ENCODE results near the gene ARGFX. TPM values are rescaled to one million over a fixed set of nuclear protein-coding genes. Genes with fewer than 3 reads are reported as not detected.
"Not testable (repeated sequence)": the region's sequence is repeated elsewhere in the genome, so short reads cannot be mapped to it uniquely, and the experiment has no call there.

ARGFX gene
- total RNA-seq, 2 experiments from 2014 or later, result not detected

DNA sequence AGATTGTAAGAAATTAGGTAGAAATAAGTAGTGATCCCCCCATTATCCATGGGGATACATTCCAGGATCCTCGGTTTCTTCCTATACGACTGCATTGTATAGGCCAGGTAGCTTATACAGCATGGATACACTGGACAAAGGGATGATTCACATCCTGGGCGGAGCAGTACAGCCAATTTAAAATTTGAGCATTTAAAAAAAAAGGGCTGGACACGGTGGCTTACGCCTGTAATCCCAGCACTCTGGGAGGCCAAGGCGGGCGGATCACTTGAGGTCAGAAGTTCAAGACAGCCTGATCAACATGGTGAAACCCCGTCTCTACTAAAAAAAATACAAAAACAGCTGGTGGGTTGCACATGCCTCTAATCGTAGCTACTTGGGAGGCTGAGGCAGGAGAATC is 976 bp upstream of the ARGFX start:
- Mint-ChIP-seq H3K9me3 (no peaks in the 10 kb centered on the region), H3K36me3 (ENCODE audit: low read depth) (no peaks in the 10 kb centered on the region), H3K4me1 (ENCODE audit: low read depth) (no peaks in the 10 kb centered on the region), H3K27me3 (ENCODE audit: low read depth) (no peaks in the 10 kb centered on the region), H3K27ac (no peak overlapping the region), H3K4me3 (no peak overlapping the region)
- CTCF ChIA-PET, result no interaction called here
- intact Hi-C loops (cut with micrococcal nuclease), result no loop called here
- DNase-seq, result no peak

DNA sequence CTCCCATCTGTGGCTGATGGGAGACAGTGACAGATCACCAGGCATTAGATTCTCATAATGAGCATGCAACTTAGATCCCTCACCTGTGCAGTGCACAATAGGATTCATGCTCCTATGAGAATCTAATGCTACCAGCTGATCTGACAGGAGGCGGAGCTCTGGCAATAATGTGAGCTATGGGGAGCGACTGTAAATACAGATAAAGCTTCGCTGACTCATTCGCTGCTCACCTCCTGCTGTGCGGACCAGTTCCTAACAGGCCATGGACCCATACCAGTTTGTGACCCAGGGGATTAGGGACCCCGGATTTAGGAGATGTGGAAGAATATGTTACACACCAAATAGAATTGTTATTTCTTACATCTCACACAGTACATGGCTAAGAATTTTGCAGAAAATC is 6.7 kb downstream of the ARGFX start:
- intact Hi-C loops (cut with micrococcal nuclease), result no loop called here
- H3K4me1 Mint-ChIP-seq (ENCODE audit: low read depth), result no peaks in the 10 kb centered on the region
- H3K9me3 Mint-ChIP-seq, result no peaks in the 10 kb centered on the region
- H3K36me3 Mint-ChIP-seq (ENCODE audit: low read depth), result no peaks in the 10 kb centered on the region
- H3K4me3 Mint-ChIP-seq, result no peak overlapping the region
- H3K27ac Mint-ChIP-seq, result no peak overlapping the region
- CTCF ChIA-PET, result no interaction called here
- no peak for DNase-seq
- H3K27me3 Mint-ChIP-seq (ENCODE audit: low read depth), result peaks cover 2% of the 10 kb centered on the region

DNA sequence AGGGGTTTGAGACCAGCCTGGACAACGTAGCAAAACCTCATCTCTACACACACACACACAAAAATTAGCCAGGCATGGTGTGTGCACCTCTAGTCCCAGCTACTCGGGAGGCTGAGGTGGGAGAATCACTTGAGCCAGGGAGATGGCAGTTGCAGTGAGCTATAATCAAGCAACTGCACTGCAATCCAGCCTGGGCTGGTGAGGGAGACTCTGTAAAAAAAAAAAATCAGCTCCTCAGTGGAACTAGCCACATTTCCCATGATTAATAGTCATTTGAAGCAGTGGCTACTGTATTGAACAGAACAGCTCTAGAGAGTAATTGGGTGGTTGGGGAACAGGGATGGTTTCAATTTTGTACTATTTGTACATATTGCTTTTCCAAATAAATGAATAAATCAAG is 13.9 kb downstream of the ARGFX start:
- Mint-ChIP-seq H3K4me1 (ENCODE audit: low read depth) (no peaks in the 10 kb centered on the region), H3K4me3 (no peak overlapping the region), H3K36me3 (ENCODE audit: low read depth) (no peaks in the 10 kb centered on the region), H3K27ac (no peak overlapping the region), H3K9me3 (no peaks in the 10 kb centered on the region), H3K27me3 (ENCODE audit: low read depth) (peaks cover 5% of the 10 kb centered on the region)
- no peak for DNase-seq
- CTCF ChIA-PET, result no interaction called here
- intact Hi-C loops (cut with micrococcal nuclease), result no loop called here

DNA sequence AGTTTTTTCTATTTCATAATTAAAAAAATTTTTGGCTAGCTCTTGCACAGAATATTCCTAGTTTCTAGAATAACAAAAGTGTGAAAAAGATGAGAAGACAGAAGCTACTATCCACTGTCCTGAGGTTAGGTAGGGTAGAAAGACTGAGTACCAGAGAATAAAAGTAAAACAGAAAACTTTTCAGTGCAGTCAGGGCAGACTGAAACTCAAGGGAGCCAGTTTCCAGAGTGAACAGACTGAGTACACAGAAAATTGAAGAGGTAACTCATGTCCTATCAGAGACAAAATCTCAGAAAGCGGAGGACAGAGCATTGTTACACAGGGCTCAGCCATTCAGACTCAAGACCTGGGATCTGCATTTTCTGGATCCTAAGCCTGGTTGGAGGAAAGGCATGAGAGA is 16.7 kb downstream of the ARGFX start:
- peaks cover 4% of the 10 kb centered on the region for H3K27me3 Mint-ChIP-seq (ENCODE audit: low read depth)
- H3K27ac Mint-ChIP-seq, result no peak overlapping the region
- H3K4me1 Mint-ChIP-seq (ENCODE audit: low read depth), result no peaks in the 10 kb centered on the region
- intact Hi-C loops (cut with micrococcal nuclease), result no loop called here
- H3K9me3 Mint-ChIP-seq, result no peaks in the 10 kb centered on the region
- H3K4me3 Mint-ChIP-seq, result no peak overlapping the region
- no peaks in the 10 kb centered on the region for H3K36me3 Mint-ChIP-seq (ENCODE audit: low read depth)
- no peak for DNase-seq
- CTCF ChIA-PET, result no interaction called here

DNA sequence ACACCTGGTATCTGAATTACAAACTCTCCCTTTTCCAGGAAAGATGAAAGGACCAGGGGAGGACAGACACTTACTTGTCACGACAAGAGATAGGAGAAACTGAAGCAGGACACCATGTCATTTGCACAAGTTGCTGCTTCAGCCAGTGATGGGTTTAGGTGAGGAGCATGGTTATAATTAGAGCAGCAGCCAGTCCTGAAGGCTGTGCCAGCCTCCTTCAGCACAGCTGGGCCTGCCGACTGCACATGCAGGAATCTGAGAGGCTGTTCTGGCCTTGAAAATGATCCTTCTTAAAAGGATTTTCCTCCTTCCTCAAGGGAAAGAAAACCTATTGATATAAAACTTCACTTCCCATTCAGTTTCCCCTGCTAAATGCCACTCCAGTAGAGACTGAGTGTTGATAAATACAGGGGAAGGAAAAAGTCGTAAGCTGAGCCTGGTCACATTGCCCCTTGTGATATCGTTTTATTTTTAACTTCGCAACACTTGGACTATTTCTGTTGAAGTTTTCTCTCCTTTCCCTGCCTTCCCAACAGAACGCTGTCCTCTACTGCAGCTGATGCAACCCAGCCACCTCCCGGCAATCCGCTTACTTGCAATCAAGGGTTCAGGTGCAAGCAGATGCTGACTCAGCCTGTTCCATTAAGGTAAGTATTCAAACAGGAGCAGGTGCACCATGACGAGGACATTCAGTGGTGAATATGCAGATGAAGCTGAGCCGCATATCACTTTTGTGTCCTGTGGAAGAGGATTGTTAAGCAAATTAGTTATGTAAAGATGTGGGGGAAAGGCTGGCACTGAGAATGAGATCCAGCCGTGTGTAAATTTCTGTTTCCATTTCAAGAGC is 25.3 kb downstream of the ARGFX start, which contains the start of gene FBXO40:
Gene FBXO40, plus strand, starts transcription at position 524 of the 847 bp plus-strand sequence. CDS start 27,197 bp downstream, outside the sequence.
- Mint-ChIP-seq H3K4me1 (ENCODE audit: low read depth) (no peaks in the 10 kb centered on the region), H3K27me3 (ENCODE audit: low read depth) (no peaks in the 10 kb centered on the region), H3K9me3 (no peaks in the 10 kb centered on the region), H3K36me3 (ENCODE audit: low read depth) (no peaks in the 10 kb centered on the region), H3K4me3 (no peak within 1 kb of the TSS), H3K27ac (no peak within 1 kb of the TSS)
- CTCF ChIA-PET, result interaction anchor here (0.5 to 0.6 kb wide), 2 partner anchors 25 to 123 kb away, joined by 3 to 7 read pairs; no protein-coding TSS in a partner anchor
- no peak for DNase-seq
- intact Hi-C loops (cut with micrococcal nuclease), result no loop called here

DNA sequence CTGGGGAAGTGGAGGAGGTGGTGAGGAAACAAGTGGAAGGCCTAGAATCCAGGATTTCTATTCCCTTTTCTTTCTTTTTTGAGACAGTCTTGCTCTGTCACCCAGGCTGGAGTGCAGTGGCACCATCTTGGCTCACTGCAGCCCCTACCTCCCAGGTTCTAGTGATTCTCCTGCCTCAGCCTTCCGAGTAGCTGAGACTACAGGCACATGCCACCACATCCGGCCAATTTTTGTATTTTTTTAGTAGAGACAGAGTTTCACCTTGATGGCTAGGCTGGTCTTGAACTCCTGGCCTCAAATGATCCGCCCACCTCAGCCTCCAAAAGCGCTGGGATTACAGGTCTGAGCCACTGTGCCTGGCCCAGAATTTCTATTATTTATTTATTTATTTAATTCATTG is 26.1 kb downstream of the ARGFX start:
- H3K9me3 Mint-ChIP-seq; H3K27ac Mint-ChIP-seq; H3K4me1 Mint-ChIP-seq (ENCODE audit: low read depth); CTCF ChIA-PET; intact Hi-C loops (cut with micrococcal nuclease); H3K36me3 Mint-ChIP-seq (ENCODE audit: low read depth); H3K4me3 Mint-ChIP-seq; DNase-seq; H3K27me3 Mint-ChIP-seq (ENCODE audit: low read depth): not testable (repeated sequence)

DNA sequence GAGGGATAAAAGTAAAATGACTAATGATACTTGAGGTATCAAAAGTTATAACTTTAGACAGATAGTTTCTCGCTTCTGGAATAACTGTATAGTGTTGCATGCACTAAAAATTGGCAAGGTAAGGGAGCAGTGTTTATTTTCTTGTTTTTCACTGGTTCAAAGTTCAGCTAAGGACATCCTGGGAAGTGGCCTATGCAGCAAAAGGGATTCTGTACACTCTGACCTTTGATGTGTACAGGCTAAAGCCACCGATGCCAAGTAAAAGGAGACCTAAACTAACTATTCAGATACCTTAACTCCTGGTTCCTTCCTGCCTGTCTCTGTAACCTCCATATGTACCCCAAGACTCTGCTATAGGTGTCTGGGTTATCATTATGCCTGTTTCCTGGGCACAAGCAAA is 27.1 kb downstream of the ARGFX start:
- DNase-seq, result no peak
- CTCF ChIA-PET, result interaction anchor here (1.0 kb wide), 1 partner anchor 54 kb away, joined by 3 read pairs; no protein-coding TSS in a partner anchor
- H3K27me3 Mint-ChIP-seq (ENCODE audit: low read depth), result no peaks in the 10 kb centered on the region
- no peak overlapping the region for H3K27ac Mint-ChIP-seq
- H3K36me3 Mint-ChIP-seq (ENCODE audit: low read depth), result no peaks in the 10 kb centered on the region
- no peaks in the 10 kb centered on the region for H3K4me1 Mint-ChIP-seq (ENCODE audit: low read depth)
- no peak overlapping the region for H3K4me3 Mint-ChIP-seq
- intact Hi-C loops (cut with micrococcal nuclease), result no loop called here
- no peaks in the 10 kb centered on the region for H3K9me3 Mint-ChIP-seq

DNA sequence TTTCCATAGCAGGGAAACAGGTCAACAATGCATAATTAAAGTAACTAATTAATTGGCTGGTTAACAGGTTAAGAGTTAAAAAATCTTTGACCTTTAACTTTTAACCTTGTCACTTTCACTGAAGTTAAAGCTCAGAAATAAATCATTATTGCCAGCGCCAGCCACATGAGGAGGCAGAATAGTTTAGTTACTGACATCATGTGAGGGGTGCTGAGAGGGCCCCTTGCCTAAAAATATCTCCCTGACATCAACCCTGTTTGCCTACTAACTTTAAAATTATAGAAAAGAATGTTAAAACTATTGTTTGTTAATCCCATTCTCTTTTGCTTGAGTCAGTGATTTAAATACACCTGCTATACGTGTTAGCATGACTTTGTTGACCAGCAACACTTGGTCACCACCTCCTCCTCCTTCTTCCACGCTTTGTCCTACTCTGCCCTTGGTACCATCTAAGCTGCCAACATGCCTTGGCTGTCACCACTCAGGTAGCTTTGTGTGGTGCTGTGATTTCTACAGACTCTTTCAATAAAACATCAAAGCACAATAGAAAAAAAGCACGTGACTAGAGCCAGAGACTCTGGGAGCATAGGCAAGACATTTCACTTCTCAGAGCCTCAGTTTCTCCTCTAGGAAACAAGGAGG is 28.1 kb downstream of the ARGFX start:
- no peak overlapping the region for H3K27ac Mint-ChIP-seq
- no peak for DNase-seq
- intact Hi-C loops (cut with micrococcal nuclease), result no loop called here
- H3K27me3 Mint-ChIP-seq (ENCODE audit: low read depth), result no peaks in the 10 kb centered on the region
- no peaks in the 10 kb centered on the region for H3K36me3 Mint-ChIP-seq (ENCODE audit: low read depth)
- H3K4me1 Mint-ChIP-seq (ENCODE audit: low read depth), result no peaks in the 10 kb centered on the region
- no peak overlapping the region for H3K4me3 Mint-ChIP-seq
- H3K9me3 Mint-ChIP-seq, result no peaks in the 10 kb centered on the region
- CTCF ChIA-PET, result interaction anchor here (1.0 kb wide), 1 partner anchor 53 kb away, joined by 3 read pairs; no protein-coding TSS in a partner anchor

DNA sequence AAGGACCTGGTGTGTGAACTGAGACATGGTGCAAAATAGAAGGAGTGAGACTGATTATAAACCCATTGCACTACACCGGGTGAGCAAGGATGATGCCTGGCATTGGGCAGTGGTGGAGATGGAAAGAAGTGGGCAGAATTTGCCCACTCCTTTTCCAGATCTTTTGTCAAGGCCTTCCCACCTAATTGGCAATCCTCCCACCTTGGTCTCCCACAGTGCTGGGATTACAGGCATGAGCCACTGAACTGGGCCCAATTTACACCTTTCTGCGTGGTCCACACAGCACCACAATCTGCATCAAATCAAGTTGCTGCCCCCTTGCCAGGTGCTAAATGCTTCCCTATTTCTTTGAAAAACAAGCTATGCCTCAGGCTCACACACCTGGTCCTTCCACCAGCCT is 30.8 kb downstream of the ARGFX start:
- Mint-ChIP-seq H3K27ac (no peak overlapping the region), H3K4me3 (no peak overlapping the region), H3K4me1 (ENCODE audit: low read depth) (no peaks in the 10 kb centered on the region), H3K9me3 (no peaks in the 10 kb centered on the region), H3K36me3 (ENCODE audit: low read depth) (no peaks in the 10 kb centered on the region), H3K27me3 (ENCODE audit: low read depth) (no peaks in the 10 kb centered on the region)
- intact Hi-C loops (cut with micrococcal nuclease), result no loop called here
- DNase-seq, result no peak
- CTCF ChIA-PET, result no interaction called here

DNA sequence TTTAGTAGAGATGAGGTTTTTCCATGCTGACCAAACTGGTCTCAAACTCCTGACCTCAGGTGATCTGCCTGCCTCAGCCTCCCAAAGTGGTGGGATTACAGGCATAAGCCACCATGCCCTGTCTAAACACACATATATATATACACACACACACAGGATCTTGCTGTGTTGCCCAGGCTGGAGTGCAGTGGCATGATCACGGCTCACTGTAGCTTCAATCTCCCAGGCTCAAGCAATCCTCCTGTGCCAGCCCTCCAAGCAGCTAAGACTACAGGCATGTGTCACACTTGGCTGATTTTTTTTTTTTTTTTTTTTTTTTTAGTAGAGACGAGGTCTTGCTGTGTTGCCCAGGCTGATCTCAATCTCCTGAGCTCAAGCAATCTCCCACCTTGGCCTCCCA is 32.2 kb downstream of the ARGFX start:
- DNase-seq; H3K4me1 Mint-ChIP-seq (ENCODE audit: low read depth); H3K36me3 Mint-ChIP-seq (ENCODE audit: low read depth); intact Hi-C loops (cut with micrococcal nuclease); H3K4me3 Mint-ChIP-seq; CTCF ChIA-PET; H3K27ac Mint-ChIP-seq; H3K9me3 Mint-ChIP-seq; H3K27me3 Mint-ChIP-seq (ENCODE audit: low read depth): not testable (repeated sequence)

DNA sequence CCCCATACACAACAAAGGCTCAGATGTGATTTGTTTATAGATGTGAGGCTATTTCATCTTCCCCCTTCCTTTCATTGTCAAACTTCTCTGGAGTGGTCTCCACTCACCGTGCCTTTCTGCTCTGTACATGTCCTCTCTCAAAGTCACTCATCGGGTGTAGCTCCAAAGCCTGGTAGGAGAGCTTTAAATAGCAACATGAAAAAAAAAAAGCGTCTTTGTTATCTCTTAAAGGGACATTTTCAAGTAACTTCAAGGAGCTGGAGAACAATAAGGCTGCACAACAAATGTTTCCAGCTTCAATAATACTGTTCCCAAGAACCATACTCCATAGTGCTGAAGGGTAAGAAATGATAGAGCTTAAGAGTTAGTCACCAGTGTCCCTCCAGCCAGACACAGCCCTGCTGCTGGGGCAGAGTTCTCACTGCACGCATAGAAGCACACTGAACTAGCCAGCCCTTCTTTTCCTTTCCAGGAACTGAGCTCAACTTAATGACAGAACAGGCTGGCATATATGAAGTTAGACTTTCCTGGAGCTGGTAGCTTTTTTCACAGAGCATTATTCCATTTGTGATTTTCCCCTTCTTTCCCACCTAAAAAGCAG is 33.6 kb downstream of the ARGFX start:
- CTCF ChIA-PET, result no interaction called here
- intact Hi-C loops (cut with micrococcal nuclease), result no loop called here
- Mint-ChIP-seq H3K27ac (no peak overlapping the region), H3K36me3 (ENCODE audit: low read depth) (no peaks in the 10 kb centered on the region), H3K4me1 (ENCODE audit: low read depth) (no peaks in the 10 kb centered on the region), H3K27me3 (ENCODE audit: low read depth) (no peaks in the 10 kb centered on the region), H3K4me3 (no peak overlapping the region), H3K9me3 (no peaks in the 10 kb centered on the region)
- no peak for DNase-seq

DNA sequence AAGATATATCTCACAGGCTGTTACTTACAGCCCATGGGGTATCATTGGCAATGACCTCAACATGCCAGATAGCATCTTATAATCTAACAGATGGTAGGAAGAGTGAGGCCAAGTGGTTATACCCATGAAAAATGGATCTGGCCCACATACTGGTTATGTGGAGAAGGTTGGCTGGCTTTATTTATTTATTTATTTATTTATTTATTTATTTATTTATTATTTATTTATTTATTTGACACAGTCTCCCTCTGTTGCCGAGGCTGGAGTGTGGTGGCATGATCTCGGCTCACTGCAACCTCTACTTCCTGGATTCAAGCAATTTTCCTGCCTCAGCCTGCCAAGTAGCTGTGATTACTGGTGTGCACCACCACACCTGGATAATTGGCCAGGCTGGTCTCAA is 37.0 kb downstream of the ARGFX start:
- no peak for DNase-seq
- H3K9me3 Mint-ChIP-seq, result no peaks in the 10 kb centered on the region
- H3K4me3 Mint-ChIP-seq, result no peak overlapping the region
- no peaks in the 10 kb centered on the region for H3K4me1 Mint-ChIP-seq (ENCODE audit: low read depth)
- H3K27me3 Mint-ChIP-seq (ENCODE audit: low read depth), result no peaks in the 10 kb centered on the region
- CTCF ChIA-PET, result no interaction called here
- intact Hi-C loops (cut with micrococcal nuclease), result no loop called here
- no peaks in the 10 kb centered on the region for H3K36me3 Mint-ChIP-seq (ENCODE audit: low read depth)
- H3K27ac Mint-ChIP-seq, result no peak overlapping the region

All from activated naive CD4-positive, alpha-beta T cell treated with anti-CD3 and anti-CD28 coated beads for 36 hours (primary cell).